Epithelial cell of prostate (primary cell): ENCODE measurements around the gene SNCB.

Experiments
- DNase-seq: peaks from one replicate; pipeline ENCODE4 v3.0.0-alpha.2; 2011; ENCODE audit warnings: low read depth, low spot score
- H3K27ac ChIP-seq: fragments of 450-650 bp; 2 replicates; pipeline ENCODE4 v1.5.1; 2017; ENCODE audit warnings: mild to moderate bottlenecking

Gene SNCB

DNA sequence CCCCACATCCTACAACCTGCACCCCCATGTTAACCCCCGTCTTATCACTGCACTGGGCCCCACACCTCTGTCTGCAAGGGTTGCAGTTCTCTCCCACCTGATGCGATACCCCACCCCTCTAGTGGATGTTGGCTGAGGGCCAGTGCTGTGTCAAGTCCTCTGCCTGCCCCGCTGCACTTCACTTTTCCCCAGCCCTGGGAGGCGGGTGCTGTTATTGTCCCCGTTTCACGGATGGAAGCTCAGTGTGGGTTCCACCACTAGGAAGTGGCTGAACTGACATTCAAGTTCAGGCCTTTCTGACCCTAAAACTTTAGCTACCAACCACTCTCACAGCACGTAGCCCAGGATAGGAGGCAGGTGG is 3.5 kb downstream of the SNCB start:
- DNase-seq: no peak
- no peak overlapping the region for H3K27ac ChIP-seq

DNA sequence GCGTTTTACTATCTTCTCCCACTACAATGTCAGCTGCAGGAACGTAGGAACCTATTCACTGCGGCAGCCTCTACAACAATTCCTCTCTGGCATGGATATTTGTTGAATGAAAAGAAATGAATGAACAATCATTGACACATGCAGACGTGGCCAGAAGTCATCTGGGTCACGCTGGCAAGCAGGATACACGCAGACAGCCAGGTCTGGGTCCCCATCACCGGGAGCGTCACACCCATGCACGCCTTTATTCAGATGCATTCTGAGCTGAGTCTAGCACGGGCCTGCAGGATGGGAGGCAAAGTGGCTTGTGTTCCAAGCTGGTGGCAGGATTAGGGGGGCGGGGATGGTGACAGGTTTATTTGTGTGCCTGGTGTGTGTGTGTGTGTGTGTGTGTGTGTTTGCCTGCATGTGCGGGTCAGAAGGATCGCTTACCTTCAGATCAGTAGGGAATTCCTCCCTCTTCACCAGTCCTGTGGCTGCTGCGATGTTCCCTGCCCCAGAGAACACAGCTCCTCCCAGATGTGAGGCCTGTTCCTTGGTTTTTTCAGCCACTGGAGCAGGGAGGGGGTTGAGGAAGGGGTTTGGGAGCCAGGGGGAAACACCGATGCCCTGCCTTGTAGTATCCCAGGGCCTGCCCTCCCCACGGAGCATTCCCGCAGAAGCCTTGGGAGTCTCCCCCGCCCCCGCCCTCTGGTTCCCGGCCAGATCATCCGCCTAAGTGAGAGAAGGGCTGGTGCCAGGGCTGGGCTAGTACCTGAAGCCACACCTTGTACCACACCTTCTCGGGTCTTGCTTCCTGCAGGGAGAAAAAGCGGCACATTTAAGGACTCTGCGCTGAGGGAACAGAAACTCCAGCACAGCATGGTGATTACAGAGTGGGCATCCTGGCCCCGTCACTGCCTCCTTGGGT is 4.1 kb downstream of the SNCB start:
- H3K27ac ChIP-seq: peak overlapping the region; percentile 61
- no peak for DNase-seq

GRCh38 chr5:176625512-176625911 is 4.8 kb downstream of the SNCB start:
- no peak for DNase-seq
- H3K27ac ChIP-seq: peak overlapping the region; percentile 61

DNA sequence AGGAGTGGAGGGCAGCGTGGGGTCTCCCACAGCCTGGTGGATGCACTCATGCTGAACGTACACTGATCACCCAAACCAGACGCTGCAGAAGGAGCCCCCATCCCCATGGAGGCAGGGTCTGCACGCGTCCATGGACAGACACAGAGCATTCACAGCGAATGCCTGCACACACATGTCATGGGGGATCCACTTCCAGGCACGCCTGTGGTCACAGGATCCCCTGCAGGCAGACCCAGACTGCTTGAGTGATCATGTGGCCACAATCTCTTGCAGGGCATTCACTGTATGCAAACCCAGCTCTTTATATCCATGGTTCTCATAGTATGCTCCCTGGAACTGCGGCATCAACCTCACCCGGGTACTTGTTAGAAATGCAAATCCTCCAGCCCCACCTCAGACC is 5.4 kb downstream of the SNCB start:
- no peak overlapping the region for H3K27ac ChIP-seq

DNA sequence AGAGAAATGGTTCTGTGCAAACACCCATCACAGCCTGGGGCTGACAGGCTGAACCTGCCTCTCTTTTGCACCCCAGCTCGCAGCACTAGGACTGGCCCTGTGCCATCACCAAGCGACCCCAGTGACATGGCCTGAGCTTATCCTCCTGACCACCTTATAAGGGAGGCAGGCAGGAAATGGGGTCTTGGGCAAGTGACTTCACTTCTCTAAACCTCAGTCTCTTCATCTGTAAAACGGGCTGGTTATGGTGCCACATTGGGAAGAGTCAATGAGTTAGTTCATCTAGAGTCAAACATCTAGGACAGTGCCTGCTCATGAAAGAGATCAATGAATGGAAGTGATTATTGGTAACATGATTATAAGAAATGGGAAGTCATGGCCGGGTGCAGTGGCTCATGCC is 6.2 kb downstream of the SNCB start:
- no peak for DNase-seq

More for the DNA sequence above, 5.4 kb downstream of the SNCB start:
- no peak for DNase-seq

DNA sequence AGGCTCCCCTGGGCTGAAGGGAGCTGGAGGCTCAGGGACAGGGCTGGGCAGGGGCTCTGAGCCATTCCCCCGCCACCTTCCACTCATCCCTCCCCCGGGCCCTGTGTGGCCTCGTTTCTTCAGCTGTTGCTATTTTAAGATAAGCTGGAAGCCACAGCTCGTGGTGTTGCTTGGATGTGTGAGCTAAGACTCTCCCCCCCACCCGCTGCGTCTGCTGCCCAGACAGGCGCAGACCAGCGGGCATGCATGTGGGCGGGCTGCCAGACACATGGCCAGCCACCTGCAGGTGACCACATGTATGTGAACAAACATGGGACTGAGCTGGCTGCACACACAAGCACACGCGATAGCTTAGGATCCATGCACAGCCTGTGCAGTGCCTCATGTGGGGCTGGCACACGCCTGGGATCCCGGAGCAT is 8.7 kb downstream of the SNCB start:
- DNase-seq: no peak
- H3K27ac ChIP-seq: no peak overlapping the region

More for the DNA sequence above, 6.2 kb downstream of the SNCB start:
- no peak overlapping the region for H3K27ac ChIP-seq

DNA sequence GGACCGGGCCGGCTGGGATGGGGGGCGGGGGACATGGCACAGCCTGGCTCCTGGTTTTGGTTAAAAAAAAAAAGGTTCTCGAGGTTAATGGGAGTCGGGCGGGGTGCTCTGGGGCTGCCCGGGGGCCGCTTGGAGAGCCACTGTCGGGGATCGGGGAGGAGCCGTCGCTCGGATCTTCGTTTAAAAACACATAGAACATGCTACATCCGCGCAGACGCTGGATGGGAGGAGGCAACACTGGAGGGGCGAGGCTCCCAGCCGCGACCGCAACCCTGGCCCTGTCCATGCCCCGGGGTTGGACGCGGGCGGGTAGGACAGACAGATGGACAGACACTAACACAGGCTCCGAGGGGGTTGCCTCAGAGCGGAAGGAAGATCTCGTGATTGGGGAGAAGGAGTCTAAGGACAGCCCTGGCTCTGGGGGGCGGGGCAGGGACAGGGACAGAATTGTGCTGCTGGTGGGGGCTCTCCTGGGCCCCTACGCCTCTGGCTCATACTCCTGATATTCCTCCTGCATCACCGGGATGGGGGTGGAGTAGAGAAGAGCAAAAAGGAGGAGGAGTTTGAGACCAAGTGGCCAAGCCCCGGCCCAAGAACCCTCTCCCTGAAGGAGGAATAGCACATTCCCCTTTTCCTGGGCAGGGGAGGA is 9.9 kb downstream of the SNCB start:
- no peak overlapping the region for H3K27ac ChIP-seq
- DNase-seq: no peak

DNA sequence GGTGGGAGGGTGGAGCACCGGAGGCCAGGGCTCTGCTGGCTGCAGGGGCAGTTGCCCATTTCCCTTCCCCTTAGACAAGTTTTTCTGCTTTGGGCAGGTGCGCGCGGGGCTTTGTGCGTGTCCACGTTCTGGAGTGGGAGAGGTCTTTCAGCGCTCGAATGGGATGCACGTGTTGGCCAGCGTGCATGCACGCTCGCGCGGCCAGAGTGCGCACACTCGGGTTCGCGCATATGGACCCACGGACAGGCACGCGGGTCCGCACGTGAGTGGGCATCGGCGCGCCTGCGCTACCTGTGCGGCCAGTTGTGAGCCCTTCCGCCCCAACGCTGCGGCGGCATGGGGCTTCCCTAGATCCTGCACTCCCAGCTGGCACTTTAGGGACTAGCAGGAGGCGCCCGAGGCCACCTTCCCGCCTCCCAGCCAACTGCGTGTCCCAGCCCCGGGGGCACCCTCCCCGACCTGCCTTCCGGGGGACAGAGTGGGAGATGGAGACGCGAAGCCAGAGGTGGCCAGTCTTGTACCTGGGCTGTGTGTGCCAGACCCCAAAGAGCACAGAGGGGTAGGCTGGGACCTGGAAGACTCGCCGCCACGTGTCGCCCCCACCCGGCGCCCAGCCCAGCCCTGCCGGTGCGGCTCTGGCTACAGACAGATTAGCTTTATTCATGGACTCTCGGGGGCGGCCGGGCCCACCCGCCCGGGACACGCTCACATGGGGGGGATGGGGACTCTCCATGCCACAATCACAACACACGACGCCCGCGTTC is 10.6 kb downstream of the SNCB start:
- DNase-seq: no peak
- no peak overlapping the region for H3K27ac ChIP-seq

DNA sequence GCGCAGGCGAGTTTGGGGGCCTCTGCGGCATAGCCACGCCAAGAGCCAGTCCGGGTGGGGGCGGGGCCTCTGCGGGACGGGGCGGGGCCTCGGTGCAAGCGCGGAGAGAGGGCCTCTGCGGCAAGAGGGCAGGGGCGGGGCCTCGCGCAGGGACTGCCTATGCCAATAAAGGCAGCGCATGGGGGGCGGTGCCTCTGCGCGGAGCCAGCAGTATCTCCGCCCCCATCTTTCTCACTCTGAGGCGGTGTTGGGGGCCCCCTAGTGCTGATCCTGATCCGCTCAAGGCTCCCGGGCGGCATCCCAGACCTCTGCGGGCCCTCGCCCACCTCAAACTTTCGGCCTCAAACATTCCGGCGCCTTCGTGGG is 11.1 kb downstream of the SNCB start:
- DNase-seq: peak; percentile 12
- H3K27ac ChIP-seq: no peak overlapping the region

GRCh38 chr5:176618783-176619182 is 11.6 kb downstream of the SNCB start:
- DNase-seq: no peak
- H3K27ac ChIP-seq: no peak overlapping the region

GRCh38 chr5:176616511-176616910 is 13.8 kb downstream of the SNCB start:
- DNase-seq: no peak
- H3K27ac ChIP-seq: no peak overlapping the region

DNA sequence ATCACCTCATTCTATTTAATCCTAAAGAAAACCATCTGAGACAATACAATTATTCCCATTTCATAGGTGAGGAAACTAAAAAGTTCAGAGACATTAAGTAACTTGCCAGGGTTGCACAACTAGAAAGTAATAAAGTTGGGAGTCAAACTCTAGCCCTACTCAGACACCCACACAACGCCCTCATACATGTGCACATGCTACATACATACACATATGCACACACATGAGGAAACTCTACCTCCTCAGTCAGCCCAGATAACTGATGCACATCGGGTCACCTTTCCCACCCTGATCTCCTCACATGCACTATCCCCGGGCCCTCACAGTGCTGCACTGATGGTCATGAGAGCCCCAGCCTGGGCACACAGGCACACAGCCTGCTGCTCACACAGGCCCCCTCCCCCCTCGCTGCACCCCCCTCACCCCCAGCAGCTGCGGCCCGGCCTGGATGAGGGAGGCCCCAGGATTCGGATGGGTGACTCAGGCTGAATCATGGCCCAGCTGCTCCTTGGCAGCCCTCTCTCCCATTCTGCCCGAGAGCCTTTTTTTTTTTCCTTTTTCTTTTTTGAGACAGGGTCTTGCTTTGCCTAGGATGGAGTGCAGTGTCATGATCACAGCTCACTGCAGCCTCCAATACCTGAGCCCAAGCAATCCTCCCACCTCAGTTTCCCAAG is 15.4 kb downstream of the SNCB start:
- DNase-seq: no peak
- no peak overlapping the region for H3K27ac ChIP-seq

GRCh38 chr5:176612855-176613254 is 17.5 kb downstream of the SNCB start:
- no peak overlapping the region for H3K27ac ChIP-seq
- no peak for DNase-seq

DNA sequence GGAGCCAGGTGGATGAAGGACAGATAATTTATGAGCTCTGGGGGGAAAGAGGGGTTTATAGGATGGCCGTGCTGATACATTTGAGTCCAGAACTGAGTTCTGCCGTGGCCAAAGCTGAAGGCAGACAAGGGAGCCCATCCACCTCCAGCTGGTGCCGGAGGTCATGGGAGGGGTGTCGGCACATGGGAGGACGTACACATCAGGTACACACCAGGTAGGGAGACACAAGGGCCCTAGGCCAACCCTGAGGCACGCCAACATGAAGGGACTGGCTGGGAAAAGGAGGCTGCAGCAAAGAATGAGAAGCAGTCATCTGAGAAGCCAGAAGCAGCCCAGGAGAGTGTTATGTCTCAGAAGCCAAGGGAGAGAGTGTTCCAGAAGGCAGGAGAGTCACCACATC is 18.3 kb downstream of the SNCB start:
- no peak overlapping the region for H3K27ac ChIP-seq
- no peak for DNase-seq

GRCh38 chr5:176611435-176611834 is 18.9 kb downstream of the SNCB start:
- peak; percentile 29 for DNase-seq
- H3K27ac ChIP-seq: no peak overlapping the region

- H3K27ac ChIP-seq: no peak overlapping the region
- no peak for DNase-seq
Measured at GRCh38 chr5:176610435-176610773, 19.9 kb downstream of the SNCB start.

DNA sequence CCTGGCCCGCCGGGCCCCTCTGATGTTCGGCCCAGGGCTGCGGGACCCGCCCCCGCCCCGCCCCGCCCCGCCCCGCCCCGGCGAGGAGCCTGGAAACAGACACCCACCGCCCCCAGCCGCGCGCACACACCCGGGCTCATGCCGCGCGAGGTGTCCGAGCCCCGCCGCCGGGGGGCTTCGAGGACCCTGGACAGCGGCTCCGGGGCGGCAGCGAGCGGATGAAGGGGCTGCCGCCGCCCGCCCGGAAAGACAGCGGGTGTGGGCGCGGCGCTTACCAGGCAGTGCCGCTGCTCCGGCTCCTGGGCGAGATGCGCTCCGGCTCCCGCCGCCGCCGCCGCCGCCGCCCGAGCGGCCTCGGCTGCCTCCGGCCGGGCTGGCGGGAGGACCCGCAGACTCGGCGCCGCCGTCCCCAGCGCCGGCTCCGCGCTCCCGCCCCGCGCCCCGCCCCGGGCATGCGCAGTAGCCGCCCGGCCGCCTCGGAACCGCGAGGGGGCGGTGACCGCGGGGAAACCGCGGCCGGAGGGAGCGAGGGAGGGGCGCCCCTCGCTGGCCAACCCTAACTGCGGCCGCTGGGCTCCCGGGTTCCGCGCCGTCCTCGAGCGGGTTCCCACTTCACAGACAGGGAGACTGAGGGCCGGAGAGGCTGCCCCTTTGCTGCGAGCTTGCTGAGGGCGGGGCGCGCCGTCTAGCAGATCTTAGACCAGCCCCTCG is 20.5 kb downstream of the SNCB start, which contains the start of gene GPRIN1:
GPRIN1 (minus strand) TSS at position 433 of the 711 bp plus-strand sequence. CDS start 10,322 bp downstream, outside the sequence.
- DNase-seq: no peak
- H3K27ac ChIP-seq: no peak within 1 kb of the TSS

- no peak for DNase-seq
- H3K27ac ChIP-seq: no peak overlapping the region
Measured at GRCh38 chr5:176608937-176609723, 21.2 kb downstream of the SNCB start.

- no peak for DNase-seq
- no peak overlapping the region for H3K27ac ChIP-seq
Measured at GRCh38 chr5:176608142-176608705, 22.1 kb downstream of the SNCB start.
